ENCODE results near the gene VWA3A.
"Not testable (repeated sequence)": the region's sequence is repeated elsewhere in the genome, so short reads cannot be mapped to it uniquely, and the experiment has no call there.

The VWA3A gene

GRCh38 chr16:22192261-22193062 is 100.1 kb downstream of the VWA3A start:
- Histone ChIP-seq H3K36me3 (ENCODE audit: control insufficient read depth, insufficient read depth, low read length) (no peaks in the 10 kb centered on the region), H3K4me1 (ENCODE audit: control insufficient read depth, insufficient read depth, low read length) (peaks cover 26% of the 10 kb centered on the region), H3K4me3 (ENCODE audit: low read depth, low read length) (peak overlapping the region; percentile 82; the same call in 1 of the 2 replicates), H3K9me3 (ENCODE audit: control insufficient read depth, insufficient read depth, low read length) (no peaks in the 10 kb centered on the region), H3K27me3 (ENCODE audit: control insufficient read depth, insufficient read depth, low read length) (peaks cover 9% of the 10 kb centered on the region; the same call in 1 of the 2 replicates), H3K9ac (ENCODE audit: low read depth, low read length) (no peak overlapping the region), H3K27ac (ENCODE audit: low read depth, low read length) (no peak overlapping the region)

DNA sequence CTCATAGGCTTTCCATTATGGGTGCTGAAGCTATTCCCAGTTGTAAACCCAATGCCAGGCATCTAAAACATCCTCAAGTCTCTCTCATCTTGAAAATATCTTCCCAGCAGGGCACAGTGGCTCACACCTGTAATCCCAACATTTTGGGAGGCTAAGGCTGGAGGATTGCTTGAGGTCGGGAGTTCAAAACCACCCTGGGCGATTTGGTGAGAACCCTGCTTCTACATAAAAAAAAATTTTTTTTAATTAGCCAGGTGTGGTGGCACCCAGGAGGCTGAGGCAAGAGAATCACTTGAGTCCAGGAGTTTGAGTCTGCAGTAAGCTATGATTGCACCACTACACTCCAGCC is 100.7 kb downstream of the VWA3A start:
- H3K4me3 ChIP-seq (ENCODE audit: low read depth, low read length), result no peak overlapping the region

GRCh38 chr16:22194707-22195444 is 102.5 kb downstream of the VWA3A start:
- H3K27ac ChIP-seq (ENCODE audit: low read depth, low read length), result no peak overlapping the region
- H3K9ac ChIP-seq (ENCODE audit: low read depth, low read length), result no peak overlapping the region
- H3K4me1 ChIP-seq (ENCODE audit: control insufficient read depth, insufficient read depth, low read length), result peaks cover 19% of the 10 kb centered on the region
- H3K36me3 ChIP-seq (ENCODE audit: control insufficient read depth, insufficient read depth, low read length), result no peaks in the 10 kb centered on the region
- H3K27me3 ChIP-seq (ENCODE audit: control insufficient read depth, insufficient read depth, low read length), result 0 out of 2 replicates have a peak, but pooled peaks cover under 1% of the 10 kb centered on the region
- peak overlapping the region; percentile 86; the same call in 1 of the 2 replicates for H3K4me3 ChIP-seq (ENCODE audit: low read depth, low read length)
- no peaks in the 10 kb centered on the region for H3K9me3 ChIP-seq (ENCODE audit: control insufficient read depth, insufficient read depth, low read length)

More for the DNA sequence above, 100.7 kb downstream of the VWA3A start:
- Histone ChIP-seq H3K36me3 (ENCODE audit: control insufficient read depth, insufficient read depth, low read length) (no peaks in the 10 kb centered on the region), H3K9ac (ENCODE audit: low read depth, low read length) (no peak overlapping the region), H3K4me1 (ENCODE audit: control insufficient read depth, insufficient read depth, low read length) (peaks cover 26% of the 10 kb centered on the region), H3K27ac (ENCODE audit: low read depth, low read length) (no peak overlapping the region), H3K27me3 (ENCODE audit: control insufficient read depth, insufficient read depth, low read length) (peaks cover 9% of the 10 kb centered on the region; the same call in 1 of the 2 replicates), H3K9me3 (ENCODE audit: control insufficient read depth, insufficient read depth, low read length) (no peaks in the 10 kb centered on the region)

GRCh38 chr16:22195445-22195694 is 103.0 kb downstream of the VWA3A start:
- Histone ChIP-seq H3K4me3 (ENCODE audit: low read depth, low read length) (peak overlapping the region; percentile 86), H3K4me1 (ENCODE audit: control insufficient read depth, insufficient read depth, low read length) (peaks cover 19% of the 10 kb centered on the region), H3K9ac (ENCODE audit: low read depth, low read length) (no peak overlapping the region), H3K9me3 (ENCODE audit: control insufficient read depth, insufficient read depth, low read length) (no peaks in the 10 kb centered on the region), H3K27ac (ENCODE audit: low read depth, low read length) (no peak overlapping the region), H3K27me3 (ENCODE audit: control insufficient read depth, insufficient read depth, low read length) (no peaks in the 10 kb centered on the region), H3K36me3 (ENCODE audit: control insufficient read depth, insufficient read depth, low read length) (no peaks in the 10 kb centered on the region)

- Histone ChIP-seq H3K9ac (ENCODE audit: low read depth, low read length) (peak overlapping the region; percentile 15), H3K36me3 (ENCODE audit: control insufficient read depth, insufficient read depth, low read length) (no peaks in the 10 kb centered on the region), H3K4me3 (ENCODE audit: low read depth, low read length) (peak overlapping the region; percentile 86), H3K27ac (ENCODE audit: low read depth, low read length) (no peak overlapping the region), H3K4me1 (ENCODE audit: control insufficient read depth, insufficient read depth, low read length) (peaks cover 19% of the 10 kb centered on the region), H3K9me3 (ENCODE audit: control insufficient read depth, insufficient read depth, low read length) (no peaks in the 10 kb centered on the region), H3K27me3 (ENCODE audit: control insufficient read depth, insufficient read depth, low read length) (no peaks in the 10 kb centered on the region)
Measured at GRCh38 chr16:22195695-22196558, 103.6 kb downstream of the VWA3A start.

- H3K9me3 ChIP-seq (ENCODE audit: control insufficient read depth, insufficient read depth, low read length); H3K9ac ChIP-seq (ENCODE audit: low read depth, low read length); H3K27ac ChIP-seq (ENCODE audit: low read depth, low read length); H3K36me3 ChIP-seq (ENCODE audit: control insufficient read depth, insufficient read depth, low read length); H3K27me3 ChIP-seq (ENCODE audit: control insufficient read depth, insufficient read depth, low read length): not testable (repeated sequence)
- peak overlapping the region; percentile 86; the same call in 1 of the 2 replicates for H3K4me3 ChIP-seq (ENCODE audit: low read depth, low read length)
- H3K4me1 ChIP-seq (ENCODE audit: control insufficient read depth, insufficient read depth, low read length), result peaks cover 18% of the 10 kb centered on the region
Measured at GRCh38 chr16:22196559-22197168, 104.3 kb downstream of the VWA3A start.

GRCh38 chr16:22198547-22199293 is 106.4 kb downstream of the VWA3A start:
- Histone ChIP-seq H3K9me3 (ENCODE audit: control insufficient read depth, insufficient read depth, low read length) (no peaks in the 10 kb centered on the region), H3K27ac (ENCODE audit: low read depth, low read length) (no peak overlapping the region), H3K27me3 (ENCODE audit: control insufficient read depth, insufficient read depth, low read length) (no peaks in the 10 kb centered on the region), H3K4me1 (ENCODE audit: control insufficient read depth, insufficient read depth, low read length) (peaks cover 11% of the 10 kb centered on the region; the same call in 1 of the 2 replicates), H3K36me3 (ENCODE audit: control insufficient read depth, insufficient read depth, low read length) (no peaks in the 10 kb centered on the region), H3K4me3 (ENCODE audit: low read depth, low read length) (no peak overlapping the region), H3K9ac (ENCODE audit: low read depth, low read length) (no peak overlapping the region)

DNA sequence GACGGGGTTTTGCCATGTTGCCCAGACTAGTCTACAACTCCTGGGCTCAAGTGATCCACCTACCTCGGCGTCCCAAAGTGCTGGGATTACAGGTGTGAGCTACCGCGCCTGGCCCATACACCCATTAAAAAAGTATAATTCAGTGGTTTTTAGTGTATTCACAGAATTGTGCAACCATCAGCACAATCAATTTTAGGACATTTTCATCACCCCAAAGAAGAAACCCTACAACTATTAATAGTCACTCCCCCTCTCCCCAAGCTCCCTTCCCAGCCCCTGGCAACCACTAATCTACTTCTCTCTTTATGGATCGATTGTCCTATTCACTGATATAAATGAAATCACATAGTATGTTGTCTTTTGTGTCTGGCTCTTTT is 109.9 kb downstream of the VWA3A start:
- H3K27me3 ChIP-seq (ENCODE audit: control insufficient read depth, insufficient read depth, low read length), result no peaks in the 10 kb centered on the region
- no peaks in the 10 kb centered on the region for H3K9me3 ChIP-seq (ENCODE audit: control insufficient read depth, insufficient read depth, low read length)
- H3K4me1 ChIP-seq (ENCODE audit: control insufficient read depth, insufficient read depth, low read length), result peaks cover 6% of the 10 kb centered on the region
- H3K4me3 ChIP-seq (ENCODE audit: low read depth, low read length), result no peak overlapping the region
- no peak overlapping the region for H3K9ac ChIP-seq (ENCODE audit: low read depth, low read length)
- no peaks in the 10 kb centered on the region for H3K36me3 ChIP-seq (ENCODE audit: control insufficient read depth, insufficient read depth, low read length)
- no peak overlapping the region for H3K27ac ChIP-seq (ENCODE audit: low read depth, low read length)

DNA sequence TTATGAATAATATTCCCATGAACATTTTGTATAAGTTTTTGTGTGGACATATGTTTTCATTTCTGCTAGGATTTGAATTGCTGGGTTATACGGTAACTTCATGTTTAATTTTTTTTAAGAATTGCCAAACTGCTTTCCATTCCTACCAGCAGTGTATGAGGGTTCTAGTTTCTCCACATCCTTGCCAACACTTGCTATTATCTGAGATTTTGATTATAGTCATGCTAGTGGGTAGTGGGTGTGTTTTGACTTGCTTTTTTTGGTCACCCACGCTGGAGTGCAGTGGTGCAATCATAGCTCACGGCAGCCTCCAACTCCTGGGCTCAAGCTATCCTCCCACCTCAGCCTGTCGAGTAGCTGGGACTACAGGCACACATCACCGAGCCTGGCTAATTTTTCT is 110.8 kb downstream of the VWA3A start:
- no peaks in the 10 kb centered on the region for H3K36me3 ChIP-seq (ENCODE audit: control insufficient read depth, insufficient read depth, low read length)
- no peaks in the 10 kb centered on the region for H3K27me3 ChIP-seq (ENCODE audit: control insufficient read depth, insufficient read depth, low read length)
- H3K4me3 ChIP-seq (ENCODE audit: low read depth, low read length), result no peak overlapping the region
- H3K9ac ChIP-seq (ENCODE audit: low read depth, low read length), result no peak overlapping the region
- no peaks in the 10 kb centered on the region for H3K9me3 ChIP-seq (ENCODE audit: control insufficient read depth, insufficient read depth, low read length)
- H3K27ac ChIP-seq (ENCODE audit: low read depth, low read length), result no peak overlapping the region
- H3K4me1 ChIP-seq (ENCODE audit: control insufficient read depth, insufficient read depth, low read length), result peaks cover 14% of the 10 kb centered on the region

DNA sequence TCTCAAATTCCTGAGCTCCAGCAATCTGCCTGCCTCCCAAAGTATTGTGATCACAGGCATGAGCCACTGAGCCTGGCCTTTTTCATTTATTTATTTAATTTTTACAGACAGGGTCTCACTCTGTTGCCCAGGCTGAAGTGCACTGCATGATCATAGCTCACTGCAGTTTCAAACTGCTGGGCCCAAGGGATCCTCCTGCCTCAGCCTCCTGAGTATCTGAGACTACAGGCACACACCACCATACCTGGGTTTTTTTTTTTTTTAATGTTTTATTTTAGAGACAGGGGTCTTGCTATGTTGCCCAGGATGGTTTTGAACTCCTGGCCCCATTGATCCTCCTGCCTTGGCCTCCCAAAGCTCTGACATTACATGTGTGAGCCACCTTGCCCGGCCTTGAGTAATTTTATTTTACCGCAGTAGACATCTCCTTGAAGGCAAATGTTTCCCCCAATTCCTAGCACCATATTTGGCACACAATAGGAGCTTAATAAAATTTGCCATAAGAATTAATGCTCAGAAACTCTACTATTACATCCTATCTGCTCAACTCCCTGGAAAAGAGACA is 111.8 kb downstream of the VWA3A start:
- H3K4me3 ChIP-seq (ENCODE audit: low read depth, low read length), result no peak overlapping the region
- no peak overlapping the region for H3K27ac ChIP-seq (ENCODE audit: low read depth, low read length)
- H3K27me3 ChIP-seq (ENCODE audit: control insufficient read depth, insufficient read depth, low read length), result no peaks in the 10 kb centered on the region
- H3K4me1 ChIP-seq (ENCODE audit: control insufficient read depth, insufficient read depth, low read length), result peaks cover 14% of the 10 kb centered on the region
- H3K9ac ChIP-seq (ENCODE audit: low read depth, low read length), result no peak overlapping the region
- H3K9me3 ChIP-seq (ENCODE audit: control insufficient read depth, insufficient read depth, low read length), result no peaks in the 10 kb centered on the region
- H3K36me3 ChIP-seq (ENCODE audit: control insufficient read depth, insufficient read depth, low read length), result no peaks in the 10 kb centered on the region

Measured in HUES48 (cell line).